Ovary (tissue), 9 donors: ENCODE data around the gene CARD16. TPM values are rescaled to one million over a fixed set of nuclear protein-coding genes. Genes with fewer than 3 reads are reported as not detected.

ENCODE experiments used
- DNase-seq, 5 donors: peaks; one replicate each; pipeline ENCODE4 v3.0.0-alpha.2; 2019 to 2020
- H3K27ac ChIP-seq, 2 donors: fragments of 200-600 bp; one replicate each; pipeline versions ENCODE4 v1.5.1 to v1.8.0; 2019 to 2022
- H3K27me3 ChIP-seq: fragments of 200-600 bp; one replicate; pipeline ENCODE4 v1.8.0; 2022
- H3K36me3 ChIP-seq: fragments of 200-600 bp; sonication (generic); one replicate; pipeline ENCODE4 v1.5.1; 2019
- H3K4me1 ChIP-seq: one replicate; pipeline ENCODE4 v1.8.1; 2013; ENCODE audit warnings: mild to moderate bottlenecking, moderate library complexity; ENCODE audit not compliant: insufficient read depth
- H3K4me3 ChIP-seq: fragments of 200-600 bp; sonication (generic); one replicate; pipeline ENCODE4 v1.5.1; 2017
- H3K9me3 ChIP-seq, 2 donors: fragments of 200-600 bp in 1 of 2; sonication (generic) in 1 of 2; one replicate each; pipeline versions ENCODE4 v1.5.1 to v1.8.1; 2013 to 2019; ENCODE audit warnings: mild to moderate bottlenecking in 1 of 2, moderate library complexity in 1 of 2
- CTCF ChIP-seq, 3 donors: fragments of 450-650 bp in 2 of 3; fragments of 200-600 bp in 1 of 3; IDR thresholded peaks; one replicate each; pipeline versions ENCODE4 v1.5.1 to v1.8.0; 2016 to 2022; ENCODE audit warnings: antibody characterized with exemption in 3 of 3, mild to moderate bottlenecking in 1 of 3
- EP300 ChIP-seq: sonication (generic); formaldehyde crosslinking; IDR thresholded peaks from one replicate; pipeline ENCODE4 v1.6.1; 2017; ENCODE audit warnings: antibody characterized with exemption
- POLR2A ChIP-seq: fragments of 450-650 bp; IDR thresholded peaks from one replicate; pipeline ENCODE4 v1.6.1; 2017; ENCODE audit warnings: antibody characterized with exemption, mild to moderate bottlenecking, moderate library complexity
- WGBS, 3 donors: extraction: QIAGEN DNeasy Blood & Tissue Kit in 1 of 3; methylation state at CpG; one replicate each; pipeline versions ENCODE4 v1.1.5 to v1.1.7; 2013 to 2017; 5-methylcytosine and 5-hydroxymethylcytosine counted together
- intact Hi-C, 4 donors: fragments of 100-400 bp; cut with DNase I; formaldehyde crosslinking; loops; one replicate each; pipeline versions ENCODE4 v1.11.0 to v1.15.1; 2022 to 2023
- polyA plus RNA-seq, 2 donors: library from polyadenylated mRNA; stranded (reverse); fragments of 200-250 nt in 1 of 2; fragments of 350-450 nt in 1 of 2; fragmentation: Illumina TruSeq in 1 of 2; extraction: RNeasy Lipid Tissue Mini Kit (QIAGEN cat#74804) in 1 of 2; gene quantifications; one replicate each; pipeline ENCODE4 v1.2.3, GENCODE V29; 2013 to 2014
- total RNA-seq, 7 donors: library from RNA; depleted of rRNA in 2 of 7; stranded (reverse); fragments of >200 nt in 2 of 7; fragmentation: NEBNext Ultra II Directional in 3 of 7; extraction: Animal tissue kit (Norgen Biotek cat#: 25700) in 3 of 7; gene quantifications; one replicate each; pipeline versions ENCODE4 v1.1.0 to v1.2.4, GENCODE V29; 2016 to 2023
- donor health status: DM: no; HTN: no; CAD: no; lungs with moderate emphysema.
- donor health status: DM: no; HTN: no; CAD: no.
- donor health status: Bipolar disorder and iron deficiency.
- donor health status: DM: yes; HTN: yes; CAD: no.
- donor health status: DM: no; HTN: no; CAD: no.
- donor health status: DM: yes; HTN: yes; CAD: no.

The CARD16 gene
- total and polyA plus RNA-seq, 9 donors: 6.6 to 41.8 (median 11.0) TPM

- Histone ChIP-seq H3K27me3 (no peaks in the 10 kb centered on the region), H3K4me3 (no peak overlapping the region), H3K9me3 (no peaks in the 10 kb centered on the region), H3K27ac (no peak overlapping the region), H3K36me3 (no peaks in the 10 kb centered on the region), H3K4me1 (no peaks in the 10 kb centered on the region)
- TF ChIP-seq POLR2A (no peak), EP300 (no peak), CTCF (IDR thresholded peaks at IDR 0.05) (no peak)
- no peak for DNase-seq
- intact Hi-C loops: no loop called here
- WGBS, 3 donors: 75 to 96% (median 89%) methylated on average over 3 of the region's 3 CpGs
These were observed 39.7 kb downstream of the CARD16 start for GRCh38 chr11:105005451-105005845.

GRCh38 chr11:105004021-105004420 lies 41.1 kb downstream of the CARD16 start:
- no peaks in the 10 kb centered on the region for H3K36me3 ChIP-seq
- 44 to 68% (median 51%) methylated on average over 3 of the region's 3 CpGs for WGBS, 3 donors
- no peaks in the 10 kb centered on the region for H3K4me1 ChIP-seq
- no peak overlapping the region for H3K27ac ChIP-seq
- intact Hi-C loops: no loop called here
- no peaks in the 10 kb centered on the region for H3K27me3 ChIP-seq
- DNase-seq: no peak
- H3K4me3 ChIP-seq: no peak overlapping the region
- H3K9me3 ChIP-seq: no peaks in the 10 kb centered on the region
- no peak for TF ChIP-seq EP300
- TF ChIP-seq CTCF (IDR thresholded peaks at IDR 0.05): no peak
- no peak for TF ChIP-seq POLR2A

GRCh38 chr11:105003151-105003550 lies 42.0 kb downstream of the CARD16 start:
- TF ChIP-seq POLR2A (no peak), CTCF (IDR thresholded peaks at IDR 0.05) (no peak), EP300 (no peak)
- WGBS, 3 donors: 48 to 62% (median 53%) methylated on average over 2 of the region's 2 CpGs

GRCh38 chr11:105000797-105001196 lies 44.3 kb downstream of the CARD16 start:
- TF ChIP-seq CTCF (IDR thresholded peaks at IDR 0.05) (no peak), EP300 (no peak), POLR2A (no peak)
- Histone ChIP-seq H3K36me3 (no peaks in the 10 kb centered on the region), H3K4me1 (no peaks in the 10 kb centered on the region), H3K27me3 (no peaks in the 10 kb centered on the region), H3K4me3 (no peak overlapping the region), H3K9me3 (no peaks in the 10 kb centered on the region), H3K27ac (no peak overlapping the region)
- no peak for DNase-seq
- intact Hi-C loops: no loop called here
- 78 to 83% (median 81%) methylated on average over 7 of the region's 7 CpGs for whole genome bisulfite sequencing, 3 donors

More at GRCh38 chr11:105003151-105003550, 42.0 kb downstream of the CARD16 start:
- Histone ChIP-seq H3K27me3 (no peaks in the 10 kb centered on the region), H3K9me3 (no peaks in the 10 kb centered on the region), H3K4me3 (no peak overlapping the region), H3K4me1 (no peaks in the 10 kb centered on the region), H3K36me3 (no peaks in the 10 kb centered on the region), H3K27ac (no peak overlapping the region)
- intact Hi-C loops: no loop called here
- DNase-seq: no peak

GRCh38 chr11:105000167-105000566 lies 45.0 kb downstream of the CARD16 start:
- TF ChIP-seq CTCF (IDR thresholded peaks at IDR 0.05): no peak
- no peak for TF ChIP-seq EP300
- H3K36me3 ChIP-seq: no peaks in the 10 kb centered on the region
- no peak overlapping the region for H3K27ac ChIP-seq
- no peaks in the 10 kb centered on the region for H3K4me1 ChIP-seq
- 87 to 92% (median 90%) methylated on average over 5 of the region's 5 CpGs for WGBS, 3 donors
- H3K4me3 ChIP-seq: no peak overlapping the region
- DNase-seq: no peak
- intact Hi-C loops: no loop called here
- H3K27me3 ChIP-seq: no peaks in the 10 kb centered on the region
- H3K9me3 ChIP-seq: no peaks in the 10 kb centered on the region
